Astrocyte (in vitro differentiated cells and primary cell): ENCODE measurements around the gene OBI1. TPM values are rescaled to one million over a fixed set of nuclear protein-coding genes. Genes with fewer than 3 reads are reported as not detected.

Experiments used
- DNase-seq: peaks from one replicate; pipeline ENCODE4 v3.0.0-alpha.2; 2010; ENCODE audit warnings: low read depth
- FAIRE-seq: peaks from 2 replicates; lab custom pipeline; 2011; peaks lifted over from hg19 to GRCh38; lab: Jason Lieb, UNC
- H2AFZ ChIP-seq: 2 replicates; pipeline ENCODE4 v1.6.0; 2012; ENCODE audit warnings: low read depth, low read length, inconsistent platforms
- H3K27ac ChIP-seq: 2 replicates; pipeline ENCODE4 v1.5.1; 2011; ENCODE audit warnings: low read depth, low read length, inconsistent platforms
- H3K27me3 ChIP-seq: 2 replicates; pipeline ENCODE4 v1.6.0; 2011; ENCODE audit warnings: low read length, inconsistent platforms; ENCODE audit not compliant: insufficient read depth
- H3K36me3 ChIP-seq: 2 replicates; pipeline ENCODE4 v1.5.1; 2011; ENCODE audit warnings: low read length, inconsistent platforms; ENCODE audit not compliant: insufficient read depth
- H3K4me1 ChIP-seq: 2 replicates; pipeline ENCODE4 v1.5.1; 2011; ENCODE audit warnings: low read length, inconsistent platforms; ENCODE audit not compliant: insufficient read depth
- H3K4me2 ChIP-seq: 2 replicates; pipeline ENCODE4 v1.6.0; 2012; ENCODE audit warnings: low read length, inconsistent platforms
- H3K4me3 ChIP-seq: 2 replicates; pipeline ENCODE4 v1.5.1; 2011; ENCODE audit warnings: low read depth, mild to moderate bottlenecking, low read length, inconsistent platforms; ENCODE audit not compliant: insufficient read depth
- H3K79me2 ChIP-seq: 2 replicates; pipeline ENCODE4 v1.6.0; 2012; ENCODE audit warnings: mild to moderate bottlenecking, low read length, inconsistent platforms; ENCODE audit not compliant: insufficient read depth
- H3K9ac ChIP-seq: 2 replicates; pipeline ENCODE4 v1.6.0; 2012; ENCODE audit warnings: mild to moderate bottlenecking, low read length, inconsistent platforms
- H3K9me3 ChIP-seq: 2 replicates; pipeline ENCODE4 v1.5.1; 2012; ENCODE audit warnings: low read depth, mild to moderate bottlenecking, low read length, inconsistent platforms; ENCODE audit not compliant: insufficient read depth
- H4K20me1 ChIP-seq: 2 replicates; pipeline ENCODE4 v1.6.0; 2012; ENCODE audit warnings: low read length, inconsistent platforms; ENCODE audit not compliant: insufficient read depth
- H3K27ac Mint-ChIP-seq: one replicate; pipeline ENCODE4 v1.8.0; 2021; ENCODE audit warnings: mild to moderate bottlenecking, mixed read lengths; ENCODE audit not compliant: unreplicated experiment
- H3K27me3 Mint-ChIP-seq: one replicate; pipeline ENCODE4 v1.8.0; 2021; ENCODE audit warnings: low read depth, mixed read lengths; ENCODE audit not compliant: unreplicated experiment
- H3K36me3 Mint-ChIP-seq: one replicate; pipeline ENCODE4 v1.8.0; 2021; ENCODE audit warnings: low read depth, mixed read lengths; ENCODE audit not compliant: unreplicated experiment
- H3K4me1 Mint-ChIP-seq: one replicate; pipeline ENCODE4 v1.8.0; 2021; ENCODE audit warnings: low read depth, mixed read lengths; ENCODE audit not compliant: unreplicated experiment
- H3K4me3 Mint-ChIP-seq: one replicate; pipeline ENCODE4 v1.8.0; 2021; ENCODE audit warnings: mild to moderate bottlenecking, moderate library complexity, mixed read lengths; ENCODE audit not compliant: unreplicated experiment
- H3K9me3 Mint-ChIP-seq: one replicate; pipeline ENCODE4 v1.8.0; 2021; ENCODE audit warnings: mild to moderate bottlenecking, mixed read lengths; ENCODE audit not compliant: unreplicated experiment
- CTCF ChIP-seq: IDR thresholded peaks from 2 replicates; pipeline ENCODE4 v1.5.1; 2011; ENCODE audit warnings: low read depth, mild to moderate bottlenecking, inconsistent platforms, low read length, moderate library complexity; ENCODE audit not compliant: insufficient read depth
- EZH2 ChIP-seq: IDR thresholded peaks from 2 replicates; pipeline ENCODE4 v1.6.1; 2012; ENCODE audit warnings: mild to moderate bottlenecking, low read length, inconsistent platforms; ENCODE audit not compliant: insufficient read depth
- total RNA-seq: library from RNA; stranded (reverse); gene quantifications from 2 replicates; pipeline ENCODE4 v1.2.1, GENCODE V29; 2021

Gene OBI1
- total RNA-seq, 1 donor from 2014 or later = 13.2 TPM

GRCh38 chr13:78592584-78592983, 66.4 kb downstream of the OBI1 start:
- H3K4me2 ChIP-seq = no peak overlapping the region

GRCh38 chr13:78589206-78589605, 69.7 kb downstream of the OBI1 start:
- Histone ChIP-seq H3K9ac (no peak overlapping the region), H2AFZ (no peak overlapping the region), H3K4me2 (no peak overlapping the region), H3K79me2 (no peaks in the 10 kb centered on the region), H3K9me3 (peaks cover 3% of the 10 kb centered on the region), H3K27ac (no peak overlapping the region), H4K20me1 (no peaks in the 10 kb centered on the region), H3K27me3 (peaks cover 52% of the 10 kb centered on the region), H3K4me1 (no peaks in the 10 kb centered on the region), H3K4me3 (no peak overlapping the region), H3K36me3 (no peaks in the 10 kb centered on the region)
- Mint-ChIP-seq H3K27ac (no peak overlapping the region), H3K4me3 (no peak overlapping the region), H3K27me3 (peaks cover 78% of the 10 kb centered on the region), H3K9me3 (peaks cover 4% of the 10 kb centered on the region), H3K4me1 (peaks cover 2% of the 10 kb centered on the region), H3K36me3 (no peaks in the 10 kb centered on the region)
- DNase-seq = no peak
- FAIRE-seq = no peak
- TF ChIP-seq EZH2 (no peak), CTCF (no peak)

More at GRCh38 chr13:78592584-78592983, 66.4 kb downstream of the OBI1 start:
- Histone ChIP-seq H3K27ac (no peak overlapping the region), H3K79me2 (no peaks in the 10 kb centered on the region), H3K27me3 (peaks cover 69% of the 10 kb centered on the region), H3K36me3 (no peaks in the 10 kb centered on the region), H2AFZ (no peak overlapping the region), H3K4me3 (no peak overlapping the region), H3K4me1 (peaks cover 3% of the 10 kb centered on the region), H3K9me3 (peaks cover 3% of the 10 kb centered on the region), H3K9ac (no peak overlapping the region), H4K20me1 (no peaks in the 10 kb centered on the region)
- Mint-ChIP-seq H3K27me3 (peaks cover 80% of the 10 kb centered on the region), H3K4me1 (peaks cover 6% of the 10 kb centered on the region), H3K4me3 (no peak overlapping the region), H3K36me3 (no peaks in the 10 kb centered on the region), H3K27ac (no peak overlapping the region), H3K9me3 (peaks cover under 1% of the 10 kb centered on the region)
- no peak for TF ChIP-seq EZH2
- TF ChIP-seq CTCF = no peak
- DNase-seq (no peak), FAIRE-seq (no peak)

- Histone ChIP-seq H3K4me2 (no peak overlapping the region), H2AFZ (no peak overlapping the region), H3K4me3 (no peak overlapping the region), H3K4me1 (no peaks in the 10 kb centered on the region), H3K9me3 (peaks cover 3% of the 10 kb centered on the region), H3K27ac (no peak overlapping the region), H3K9ac (no peak overlapping the region), H3K79me2 (no peaks in the 10 kb centered on the region), H3K36me3 (no peaks in the 10 kb centered on the region), H4K20me1 (no peaks in the 10 kb centered on the region), H3K27me3 (peaks cover 34% of the 10 kb centered on the region)
- FAIRE-seq (no peak), DNase-seq (no peak)
- Mint-ChIP-seq H3K4me3 (no peak overlapping the region), H3K36me3 (no peaks in the 10 kb centered on the region), H3K4me1 (no peaks in the 10 kb centered on the region), H3K27me3 (peaks cover 60% of the 10 kb centered on the region), H3K9me3 (peaks cover 4% of the 10 kb centered on the region), H3K27ac (no peak overlapping the region)
- TF ChIP-seq CTCF (no peak), EZH2 (no peak)
Measured at GRCh38 chr13:78587395-78587794, 71.6 kb downstream of the OBI1 start.
